HG02623 (cell line): ENCODE results near the gene CACNA2D3.

ENCODE experiments used
- ATAC-seq: cut with Tn5 transposase; IDR thresholded peaks from one replicate; pipeline ENCODE4 v1.9.1; 2021; ENCODE audit warnings: moderate library complexity; ENCODE audit not compliant: unreplicated experiment

CACNA2D3 gene

DNA sequence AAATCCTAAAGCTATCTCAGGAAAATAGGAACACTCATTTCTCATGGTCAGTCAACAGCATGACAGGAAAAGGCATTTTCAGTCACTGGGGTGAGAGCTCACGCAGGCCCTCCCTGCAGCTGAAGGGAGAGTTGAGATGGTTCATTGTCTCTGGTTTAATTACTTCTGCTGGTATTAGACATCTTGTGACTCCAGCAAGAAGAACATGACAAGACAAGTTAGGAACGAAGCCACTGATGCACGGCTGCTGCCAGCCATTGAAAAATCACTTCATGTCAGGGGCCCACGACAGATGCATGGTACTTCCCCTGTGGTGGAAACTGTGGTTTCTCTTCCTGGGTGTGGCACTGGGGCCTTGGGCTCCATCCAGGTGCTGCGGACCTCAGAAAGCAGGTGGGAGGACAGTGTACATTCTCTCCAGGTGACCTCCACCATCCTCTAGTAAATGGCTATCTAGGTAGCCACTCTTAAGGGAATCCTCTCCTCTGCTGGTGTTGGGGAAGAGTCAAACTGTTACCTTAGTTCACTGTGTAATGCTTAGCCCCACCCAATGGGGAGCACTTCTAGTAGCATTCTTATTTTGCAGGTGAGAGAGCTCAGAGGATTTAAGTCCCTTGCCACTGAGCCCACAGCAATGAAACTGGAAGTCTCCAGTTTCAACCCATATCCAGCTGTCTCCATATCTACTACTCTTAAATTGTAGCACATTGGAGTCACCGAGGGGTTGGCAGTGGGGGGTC, 531.3 kb downstream of the CACNA2D3 start:
- no peak for ATAC-seq

DNA sequence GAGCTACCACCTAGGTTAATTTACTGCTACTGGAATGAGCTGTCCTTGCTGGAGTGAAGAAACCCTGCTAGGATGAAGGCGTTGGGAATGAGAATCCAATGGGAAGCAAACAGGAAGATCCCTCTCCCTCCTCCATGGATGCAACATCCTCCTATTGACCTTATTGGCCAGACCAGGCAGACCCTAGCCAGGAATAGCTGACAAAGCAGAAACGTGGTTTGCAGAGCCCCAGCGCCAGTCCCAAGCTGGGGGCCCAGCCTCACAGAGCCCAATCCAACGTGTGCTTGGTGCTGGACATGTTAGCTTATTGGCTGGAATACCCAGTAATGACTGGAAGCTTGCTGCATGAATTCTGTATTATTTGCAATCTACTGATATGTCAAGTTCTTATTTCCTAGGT, 532.4 kb downstream of the CACNA2D3 start:
- ATAC-seq = no peak

DNA sequence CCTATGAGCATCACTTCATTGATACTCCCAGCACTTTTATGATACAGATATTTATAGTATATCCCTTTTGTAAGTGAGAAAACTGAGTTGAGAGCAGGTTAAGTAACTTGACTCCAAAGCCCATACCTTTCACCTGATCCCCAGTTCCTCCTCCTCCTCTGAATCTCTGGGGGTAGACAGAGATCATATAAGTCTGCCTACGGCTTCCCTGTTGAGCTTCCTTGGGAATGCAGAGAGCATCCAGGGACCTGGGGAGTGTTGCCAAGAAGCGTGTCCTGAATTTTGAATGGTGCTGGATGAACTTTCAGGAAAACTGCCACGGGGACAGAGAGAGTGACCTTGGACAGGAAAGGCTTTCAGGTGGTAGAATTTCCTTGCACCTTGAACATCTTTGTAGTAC, 537.0 kb downstream of the CACNA2D3 start:
- no peak for ATAC-seq

DNA sequence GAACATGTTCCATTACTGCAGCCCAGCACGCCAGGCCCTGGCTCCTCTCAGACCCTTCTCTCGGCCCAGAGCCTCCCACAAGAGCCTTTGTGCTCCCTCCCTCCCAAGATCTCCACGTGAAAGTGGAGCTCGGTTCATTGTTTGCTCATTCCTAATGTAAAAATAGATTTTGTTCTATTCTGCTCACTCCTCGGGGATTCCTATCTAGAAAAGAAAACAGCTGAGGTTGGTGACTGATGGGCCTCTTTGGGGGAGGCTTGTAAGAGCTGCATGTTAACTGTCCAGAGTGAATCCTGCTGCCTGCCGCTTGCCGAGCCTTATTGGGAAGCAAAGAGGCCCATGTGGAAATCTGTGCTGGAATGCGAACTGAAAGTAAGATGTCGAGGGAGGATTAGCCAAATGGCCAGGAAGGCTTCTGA, 538.4 kb downstream of the CACNA2D3 start:
- no peak for ATAC-seq

DNA sequence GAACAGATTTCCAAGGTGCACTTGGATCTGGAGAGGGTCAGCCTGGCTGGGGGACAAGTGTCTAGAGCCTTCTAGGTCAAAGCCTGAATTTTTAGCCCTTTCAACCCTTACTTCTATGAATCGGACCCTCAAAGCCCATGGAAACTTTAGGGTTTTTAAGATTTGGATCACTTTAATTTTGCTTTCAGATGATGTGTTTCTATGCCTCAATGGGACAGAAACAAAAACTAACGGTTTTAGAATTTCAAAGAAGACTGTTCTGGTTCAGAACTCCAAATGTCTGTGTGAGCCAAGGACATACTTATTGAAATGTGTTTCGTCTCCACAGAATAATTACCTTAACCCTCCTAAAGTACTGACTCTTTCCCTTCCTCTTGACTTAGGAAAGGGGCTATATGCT, 538.8 kb downstream of the CACNA2D3 start:
- ATAC-seq = no peak

DNA sequence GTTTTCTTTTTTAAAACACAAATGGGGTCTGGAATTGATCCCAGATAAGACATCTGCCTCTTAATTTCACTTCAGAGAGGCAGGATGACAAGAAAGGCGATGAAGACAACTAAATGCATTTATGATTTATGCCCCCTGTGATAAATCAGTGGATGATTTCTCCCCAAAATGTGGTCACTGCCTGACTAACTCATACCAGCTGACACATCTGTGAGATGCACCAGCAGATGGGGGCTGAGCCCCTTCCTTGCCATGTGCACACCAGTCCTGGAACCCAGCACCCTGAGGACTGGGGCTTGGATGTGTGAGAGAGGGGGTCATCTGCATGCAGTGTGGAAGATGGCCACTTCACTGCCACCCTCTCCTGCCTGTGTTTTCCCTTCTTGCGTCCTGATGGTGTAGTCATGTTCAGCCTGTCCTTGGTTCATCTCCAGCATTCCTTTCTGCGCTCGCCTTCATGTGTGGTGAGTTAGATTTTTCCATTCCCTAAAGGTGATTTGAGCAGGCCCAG, 541.2 kb downstream of the CACNA2D3 start:
- ATAC-seq = no peak

DNA sequence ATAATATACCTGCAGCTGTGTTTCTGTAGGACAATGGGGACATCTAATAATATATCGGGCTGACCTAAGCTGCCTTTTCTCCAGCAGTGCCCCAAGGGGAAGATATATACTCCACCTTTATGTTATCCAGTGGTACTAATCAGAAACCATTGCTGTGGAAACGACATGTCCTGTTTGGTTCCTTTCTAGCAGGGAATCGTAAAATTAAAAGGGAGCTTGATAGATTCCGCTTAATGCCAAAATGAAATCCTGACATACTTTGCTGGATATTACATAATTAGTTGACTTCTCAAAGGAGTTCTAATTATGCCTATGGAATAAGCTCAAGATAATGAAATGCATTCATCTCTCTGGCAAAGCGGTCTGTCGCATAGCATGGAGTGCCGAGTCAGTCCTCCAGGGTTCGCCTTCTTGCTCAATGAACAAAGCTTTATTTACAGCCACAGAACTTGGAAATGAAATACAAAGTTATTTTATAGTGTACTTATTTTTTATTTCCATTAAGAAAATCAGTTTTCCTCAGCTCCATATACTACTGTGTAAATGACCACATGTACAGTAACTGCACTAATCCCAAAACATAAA, 542.8 kb downstream of the CACNA2D3 start:
- ATAC-seq = no peak

DNA sequence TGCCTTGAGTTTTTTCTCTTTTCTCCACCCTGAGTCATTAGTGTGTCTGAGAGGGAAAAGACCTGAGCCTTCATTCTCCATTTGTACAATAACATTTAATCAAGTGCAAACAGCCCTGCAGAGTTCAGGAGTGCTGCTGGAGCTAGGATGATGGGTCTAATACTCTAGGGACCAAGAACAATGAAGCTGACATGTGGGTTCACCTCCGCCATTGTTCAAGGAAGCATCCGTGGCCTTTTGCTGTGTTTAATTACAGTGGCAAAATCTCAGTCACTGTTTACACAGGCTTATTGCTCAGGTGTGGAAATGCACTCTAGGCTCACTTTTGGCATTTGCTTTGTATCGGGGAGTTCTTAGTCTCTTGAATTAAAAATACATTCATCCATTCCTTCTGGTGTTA, 545.9 kb downstream of the CACNA2D3 start:
- ATAC-seq = no peak

DNA sequence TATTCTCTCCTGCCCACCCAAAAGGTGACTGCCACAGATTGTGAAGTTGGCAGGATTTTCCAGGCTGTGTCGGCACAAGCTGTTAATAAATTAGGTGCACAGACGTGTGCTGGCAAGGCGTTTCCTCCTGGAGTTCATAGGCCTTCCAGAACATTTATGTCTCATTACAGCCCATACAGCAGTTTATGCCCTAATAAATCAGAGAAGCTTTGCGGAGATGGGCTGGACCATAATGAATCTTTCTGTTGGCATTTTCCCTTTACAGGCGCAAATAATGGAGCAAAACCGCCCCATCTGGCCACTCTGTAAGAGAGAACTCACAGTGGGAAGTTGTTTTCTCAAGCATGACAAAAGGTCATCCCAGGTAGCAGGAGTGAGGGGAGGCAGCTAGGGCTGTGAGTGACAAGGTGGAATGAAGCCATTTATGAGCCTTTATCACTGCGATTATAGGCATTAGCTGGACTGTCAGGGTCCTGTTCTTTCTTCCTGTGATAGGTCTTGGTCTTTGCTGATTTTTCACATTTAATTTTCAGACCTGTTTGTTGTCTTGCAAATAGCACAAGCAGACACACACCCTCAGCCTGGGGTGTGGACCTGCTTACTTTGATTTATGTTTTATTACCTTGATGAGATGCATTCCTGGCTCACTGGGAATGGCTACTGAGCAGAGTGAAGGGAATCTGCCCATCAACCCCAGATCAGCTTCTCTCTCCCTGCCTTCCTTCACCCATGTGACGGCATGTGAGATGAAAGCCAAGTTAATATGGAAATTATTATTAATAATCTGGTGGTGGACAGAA, 548.0 kb downstream of the CACNA2D3 start:
- no peak for ATAC-seq

DNA sequence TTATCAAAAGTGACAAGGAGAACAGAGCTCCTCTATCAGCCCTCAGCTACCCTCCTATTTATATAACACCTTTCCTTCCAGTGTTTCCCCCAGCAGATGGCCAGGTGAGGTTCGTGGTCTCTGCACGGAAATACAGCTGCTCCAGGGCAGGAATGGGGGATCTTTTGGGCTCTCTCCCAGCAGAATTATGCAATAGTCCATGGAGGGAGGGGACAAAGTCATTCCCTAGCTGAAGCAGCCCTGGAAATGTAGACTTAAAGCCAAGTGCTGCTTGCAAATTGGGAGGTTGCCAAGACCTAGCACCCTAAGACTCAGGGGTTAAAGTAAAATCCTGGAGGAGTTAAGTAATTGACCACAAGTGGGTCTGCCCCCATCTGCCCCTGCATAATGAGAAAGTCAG, 549.2 kb downstream of the CACNA2D3 start:
- no peak for ATAC-seq

DNA sequence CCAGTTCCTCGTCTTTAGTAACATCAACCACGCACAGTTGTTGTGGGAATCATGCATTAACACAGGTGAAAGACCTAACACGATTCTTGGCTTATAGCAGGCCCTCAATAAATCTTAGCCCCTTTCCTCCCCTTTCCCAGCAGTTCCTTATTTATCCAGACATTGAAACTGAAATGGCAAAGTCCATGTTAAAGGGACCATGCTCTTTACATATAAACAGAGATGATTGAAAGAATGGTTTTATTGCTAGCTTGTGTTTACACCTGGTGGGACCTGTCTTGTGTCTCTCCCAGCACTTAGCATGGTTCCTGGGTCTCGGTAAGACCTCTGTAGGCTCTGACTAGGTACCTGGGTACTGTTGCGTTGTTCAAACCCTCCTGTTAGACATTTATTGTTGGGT, 553.7 kb downstream of the CACNA2D3 start:
- no peak for ATAC-seq

DNA sequence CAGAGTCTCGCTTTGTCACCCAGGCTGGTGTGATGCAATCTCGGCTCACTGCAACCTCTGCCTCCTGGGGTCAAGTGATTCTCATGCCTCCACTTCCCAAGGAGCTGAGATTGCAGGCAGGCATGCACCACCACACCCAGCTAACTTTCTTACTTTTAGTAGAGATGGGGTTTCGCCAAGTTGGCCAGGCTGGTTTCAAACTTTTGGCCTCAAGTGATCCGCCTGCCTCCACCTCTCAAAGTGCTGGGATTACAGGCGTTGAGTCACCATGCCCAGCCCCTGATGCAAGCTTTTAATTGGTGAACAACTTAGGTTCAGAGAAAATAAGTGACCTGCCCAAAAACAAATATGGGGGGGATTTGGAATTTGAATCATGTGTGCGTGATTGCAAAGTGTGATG, 559.4 kb downstream of the CACNA2D3 start:
- no peak for ATAC-seq

DNA sequence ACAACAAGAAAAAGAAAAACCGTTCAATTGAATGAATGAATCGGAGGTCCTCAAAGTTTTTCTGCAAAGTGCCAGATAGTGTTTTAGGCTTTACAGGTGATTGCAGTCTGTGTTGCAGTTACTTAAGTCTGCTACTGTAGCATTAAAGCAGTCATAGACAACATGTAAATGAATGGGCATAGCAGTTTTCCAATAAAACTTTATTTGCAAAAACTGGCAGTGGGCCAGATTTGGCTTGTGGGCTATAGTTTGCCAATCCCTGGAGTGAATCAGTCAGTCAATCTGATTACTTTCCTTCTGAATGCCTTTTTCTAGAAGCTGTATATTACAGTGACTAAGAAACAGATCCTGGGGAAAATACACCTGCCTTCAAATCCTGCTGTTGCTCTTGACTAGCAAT, 562.9 kb downstream of the CACNA2D3 start:
- ATAC-seq = no peak

DNA sequence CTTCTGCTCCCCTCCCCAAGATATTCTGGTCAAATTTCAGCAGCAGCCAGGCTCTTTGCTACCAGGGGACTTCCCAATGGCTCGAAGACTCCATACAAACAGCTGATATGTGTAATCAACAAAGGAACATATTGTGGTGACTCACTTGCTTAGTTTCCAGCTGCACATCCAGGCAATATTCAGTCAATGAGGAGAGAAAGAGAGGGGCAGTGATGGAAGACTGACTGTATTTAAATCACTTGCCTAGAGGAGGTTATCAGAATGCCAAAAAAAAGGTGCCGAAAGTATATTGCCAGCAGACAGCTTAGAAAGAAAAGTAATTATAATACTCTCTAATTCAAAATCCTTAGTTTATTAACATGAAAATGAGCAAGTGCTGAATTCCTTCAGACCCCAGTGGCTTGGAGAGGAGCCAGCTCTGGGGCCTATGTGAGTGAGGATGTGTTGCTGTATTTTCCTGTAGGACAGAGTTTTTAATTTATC, 569.0 kb downstream of the CACNA2D3 start:
- ATAC-seq = no peak

DNA sequence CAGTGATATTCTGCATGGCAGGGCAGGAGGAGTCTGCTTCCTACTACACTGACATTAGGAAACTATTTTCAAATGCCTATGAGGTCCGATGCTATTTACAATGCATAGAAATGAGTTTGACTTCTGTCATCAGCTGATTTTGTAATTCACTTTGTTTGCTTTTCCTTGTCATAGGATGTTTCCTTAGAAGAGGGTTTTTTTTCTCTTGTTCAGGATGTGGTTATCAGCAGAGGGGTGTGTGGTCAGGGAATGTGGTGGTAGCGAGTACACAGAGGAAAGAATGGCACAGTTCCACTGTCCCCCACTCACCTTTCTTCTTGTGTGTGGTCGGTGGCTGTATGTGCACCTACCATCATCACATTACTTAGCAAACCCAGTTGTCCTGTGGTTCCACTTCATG, 574.0 kb downstream of the CACNA2D3 start:
- no peak for ATAC-seq

DNA sequence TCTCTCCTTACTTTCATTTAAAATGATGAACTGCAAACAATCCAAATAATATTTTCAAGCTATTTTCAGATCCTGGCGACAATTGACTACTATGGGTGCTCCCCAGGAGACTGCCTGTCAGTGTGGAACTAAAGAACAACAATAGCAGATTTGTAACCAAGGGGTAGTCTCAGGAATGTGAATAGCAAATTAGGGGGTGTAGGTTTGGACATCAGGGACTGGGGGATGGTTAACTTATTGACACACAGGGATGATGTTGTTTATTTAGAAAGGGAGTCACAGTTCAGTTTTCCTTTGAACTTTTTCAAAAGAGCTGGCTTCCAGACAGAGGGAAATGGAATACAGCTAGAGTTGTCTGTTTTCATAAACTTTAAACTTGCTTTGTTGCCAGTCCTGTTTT, 575.7 kb downstream of the CACNA2D3 start:
- ATAC-seq = no peak

DNA sequence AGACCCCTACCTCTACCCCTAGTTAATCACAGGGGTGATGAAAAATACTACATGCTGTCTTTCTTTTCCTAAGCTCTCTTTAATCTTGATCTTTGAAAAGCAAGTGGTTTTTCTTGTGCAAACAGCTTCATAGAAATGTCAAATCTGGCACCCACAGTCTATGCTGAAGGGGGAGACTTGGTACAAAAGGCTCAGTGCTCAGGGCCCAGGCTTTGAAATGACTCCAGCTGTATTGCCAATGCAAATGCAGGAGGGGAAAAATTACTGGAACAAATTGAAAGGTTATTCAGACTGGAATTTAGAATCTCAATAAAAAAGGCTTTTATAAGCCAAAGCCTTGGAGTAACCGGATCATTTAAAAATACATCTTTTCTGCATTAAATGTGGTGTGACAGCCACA, 581.6 kb downstream of the CACNA2D3 start:
- ATAC-seq = no peak

DNA sequence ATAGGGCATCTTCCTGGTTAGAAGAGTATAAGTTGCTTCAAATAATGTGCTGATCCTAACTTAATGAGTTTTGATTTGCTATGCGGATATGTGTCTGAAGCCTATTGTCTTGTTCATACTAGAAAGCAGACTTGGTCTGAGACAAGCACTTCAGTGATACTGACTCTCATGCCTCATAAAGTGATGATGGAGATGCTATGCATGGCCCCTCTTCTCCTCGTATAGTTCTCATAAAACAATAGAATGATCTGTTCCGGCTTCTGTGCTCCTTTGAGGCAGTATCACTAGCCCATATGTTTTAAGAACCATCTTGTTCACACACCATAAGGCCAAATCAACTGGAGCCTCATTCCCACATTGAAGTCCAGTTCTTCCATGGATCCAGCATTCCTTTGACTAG, 583.4 kb downstream of the CACNA2D3 start:
- ATAC-seq = no peak

DNA sequence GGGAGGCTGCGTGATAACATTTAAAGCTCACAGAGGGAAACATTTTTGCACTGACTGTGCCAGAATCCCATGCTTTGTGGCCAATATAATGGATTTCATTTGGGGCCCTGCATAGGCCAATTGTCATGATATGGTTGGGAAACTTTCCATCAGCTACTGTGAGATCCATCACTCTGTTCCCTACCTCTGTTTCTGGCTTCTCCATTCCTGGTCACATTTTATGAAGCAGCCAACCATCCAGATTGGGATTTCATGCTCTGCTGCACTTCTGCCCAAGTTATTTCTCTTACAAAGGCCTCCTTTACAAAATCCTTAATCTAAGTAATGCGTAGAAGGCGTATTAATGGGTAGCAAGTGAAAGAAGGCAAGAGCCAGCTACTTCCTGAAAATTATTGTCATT, 584.4 kb downstream of the CACNA2D3 start:
- no peak for ATAC-seq

DNA sequence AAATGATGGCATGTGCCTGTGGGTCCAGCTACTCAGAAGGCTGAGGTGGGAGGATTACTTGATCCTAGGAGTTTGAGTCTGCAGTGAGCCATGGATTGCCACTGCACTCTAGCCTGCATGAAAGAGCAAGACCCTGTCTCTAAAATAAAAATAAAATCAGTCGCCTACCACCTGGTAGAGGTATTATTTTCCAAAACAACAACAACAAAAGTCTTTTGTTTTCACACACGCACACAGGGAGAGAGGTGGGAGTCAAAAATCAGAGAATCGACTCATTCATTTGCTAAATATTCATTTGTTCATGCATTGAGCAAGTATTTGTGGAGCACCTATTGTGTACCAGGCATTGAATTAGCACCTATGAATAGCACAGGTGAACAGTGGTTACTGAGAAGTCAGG, 587.4 kb downstream of the CACNA2D3 start:
- ATAC-seq = no peak

DNA sequence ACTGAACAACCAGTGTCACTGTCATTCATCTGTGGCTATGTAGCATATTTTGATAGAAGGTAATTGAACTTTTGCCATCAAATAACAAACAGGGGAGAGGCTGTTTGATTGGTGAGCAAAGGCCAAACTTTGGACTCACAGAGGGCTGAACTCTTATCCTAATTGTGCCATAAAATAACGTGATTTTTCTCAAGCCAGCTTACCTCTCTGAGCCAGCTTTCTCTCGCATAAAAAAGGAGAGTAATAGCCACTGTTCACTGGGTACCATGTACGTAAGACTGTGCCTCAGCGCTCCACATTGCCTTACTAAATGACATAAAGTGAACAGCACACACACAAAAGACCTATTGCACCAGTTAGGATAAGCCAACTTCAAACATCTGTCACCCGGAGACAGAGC, 588.6 kb downstream of the CACNA2D3 start:
- no peak for ATAC-seq

DNA sequence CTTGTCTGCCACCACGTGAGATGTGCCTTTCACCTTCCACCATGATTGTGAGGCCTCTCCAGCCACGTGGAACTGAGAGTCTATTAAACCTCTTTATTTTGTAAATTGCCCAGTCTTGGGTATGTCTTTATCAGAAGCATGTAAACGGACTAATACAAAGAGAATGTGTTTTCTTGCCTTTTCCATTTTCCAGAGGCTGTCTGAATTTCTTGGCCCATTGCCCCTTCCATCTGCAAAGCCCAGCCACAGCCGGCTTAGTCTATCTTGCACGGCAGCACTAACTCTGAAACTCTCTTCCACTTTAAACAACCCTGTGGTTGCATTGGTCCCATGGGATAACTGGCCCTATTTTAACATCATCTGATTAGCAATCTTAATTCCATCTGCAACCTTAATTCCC, 590.2 kb downstream of the CACNA2D3 start:
- no peak for ATAC-seq
